Cardiac muscle cell (in vitro differentiated cells and primary cell): Measurements from ENCODE around the gene PEAK3. TPM values are rescaled to one million over a fixed set of nuclear protein-coding genes. Genes with fewer than 3 reads are reported as not detected.

Source experiments
- DNase-seq, 2 donors: peaks; one replicate each; pipeline versions ENCODE4 v3.0.0 to v3.0.0-alpha.2; 2010 to 2017; ENCODE audit warnings: low read depth in 1 of 2, low spot score in 1 of 2
- H3K27ac ChIP-seq: fragments of 200-600 bp; sonication (generic); 2 replicates; pipeline ENCODE4 v1.5.1; 2016
- H3K27me3 ChIP-seq: fragments of 200-600 bp; sonication (generic); 2 replicates; pipeline ENCODE4 v1.6.0; 2016; ENCODE audit warnings: control low read depth
- H3K36me3 ChIP-seq: fragments of 200-600 bp; sonication (generic); 2 replicates; pipeline ENCODE4 v1.5.1; 2016; ENCODE audit warnings: control low read depth
- H3K4me1 ChIP-seq: fragments of 200-600 bp; sonication (generic); 2 replicates; pipeline ENCODE4 v1.8.1; 2017; ENCODE audit warnings: low read depth, mild to moderate bottlenecking, mixed run types
- H3K4me3 ChIP-seq: fragments of 200-600 bp; sonication (generic); 2 replicates; pipeline ENCODE4 v1.5.1; 2016; ENCODE audit warnings: mild to moderate bottlenecking
- H3K9me3 ChIP-seq: fragments of 200-600 bp; sonication (generic); 2 replicates; pipeline ENCODE4 v1.5.1; 2017; ENCODE audit warnings: low read depth, mild to moderate bottlenecking, control low read depth
- polyA plus RNA-seq: library from polyadenylated mRNA; unstranded; fragments of >200 nt; fragmentation: Nextera tagmentation; extraction: Ambion mirVana; gene quantifications from 2 replicates; pipeline ENCODE4 v1.2.1, GENCODE V29; 2016
- total RNA-seq: library from RNA; depleted of rRNA; stranded (reverse); fragments of >200 nt; gene quantifications from 2 replicates; pipeline ENCODE4 v1.2.3, GENCODE V29; 2016
- TF ChIP-seq, protein P1 (sequence below): IDR thresholded peaks from 2 replicates; pipeline ENCODE4 v1.5.1; 2012; ENCODE audit warnings: low read depth, mild to moderate bottlenecking, low read length

PEAK3 gene
- total and polyA plus RNA-seq, 2 experiments from 2014 or later = 0.06 to 0.48 TPM

- TF ChIP-seq, protein P1, sequence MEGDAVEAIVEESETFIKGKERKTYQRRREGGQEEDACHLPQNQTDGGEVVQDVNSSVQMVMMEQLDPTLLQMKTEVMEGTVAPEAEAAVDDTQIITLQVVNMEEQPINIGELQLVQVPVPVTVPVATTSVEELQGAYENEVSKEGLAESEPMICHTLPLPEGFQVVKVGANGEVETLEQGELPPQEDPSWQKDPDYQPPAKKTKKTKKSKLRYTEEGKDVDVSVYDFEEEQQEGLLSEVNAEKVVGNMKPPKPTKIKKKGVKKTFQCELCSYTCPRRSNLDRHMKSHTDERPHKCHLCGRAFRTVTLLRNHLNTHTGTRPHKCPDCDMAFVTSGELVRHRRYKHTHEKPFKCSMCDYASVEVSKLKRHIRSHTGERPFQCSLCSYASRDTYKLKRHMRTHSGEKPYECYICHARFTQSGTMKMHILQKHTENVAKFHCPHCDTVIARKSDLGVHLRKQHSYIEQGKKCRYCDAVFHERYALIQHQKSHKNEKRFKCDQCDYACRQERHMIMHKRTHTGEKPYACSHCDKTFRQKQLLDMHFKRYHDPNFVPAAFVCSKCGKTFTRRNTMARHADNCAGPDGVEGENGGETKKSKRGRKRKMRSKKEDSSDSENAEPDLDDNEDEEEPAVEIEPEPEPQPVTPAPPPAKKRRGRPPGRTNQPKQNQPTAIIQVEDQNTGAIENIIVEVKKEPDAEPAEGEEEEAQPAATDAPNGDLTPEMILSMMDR = no peak
- no peak overlapping the region for H3K4me3 ChIP-seq
- H3K4me1 ChIP-seq = peaks cover 4% of the 10 kb centered on the region
- peaks cover 5% of the 10 kb centered on the region for H3K36me3 ChIP-seq
- no peaks in the 10 kb centered on the region for H3K9me3 ChIP-seq
- no peaks in the 10 kb centered on the region for H3K27me3 ChIP-seq
- DNase-seq = no peak
- no peak overlapping the region for H3K27ac ChIP-seq
Measured at GRCh38 chr19:2323707-2324106, 41.7 kb upstream of the PEAK3 start.

GRCh38 chr19:2321565-2322283, 39.7 kb upstream of the PEAK3 start:
- DNase-seq = no peak
- Histone ChIP-seq H3K4me1 (no peaks in the 10 kb centered on the region), H3K36me3 (peaks cover 5% of the 10 kb centered on the region), H3K9me3 (no peaks in the 10 kb centered on the region), H3K4me3 (no peak overlapping the region), H3K27ac (no peak overlapping the region), H3K27me3 (no peaks in the 10 kb centered on the region)
- TF ChIP-seq, protein P1 = no peak

- Histone ChIP-seq H3K4me1 (no peaks in the 10 kb centered on the region), H3K27ac (no peak overlapping the region), H3K9me3 (no peaks in the 10 kb centered on the region), H3K36me3 (peaks cover 5% of the 10 kb centered on the region), H3K27me3 (no peaks in the 10 kb centered on the region), H3K4me3 (no peak overlapping the region)
- DNase-seq = no peak
- TF ChIP-seq, protein P1 = no peak
Measured at GRCh38 chr19:2320939-2321338, 39.0 kb upstream of the PEAK3 start.

GRCh38 chr19:2320049-2320448, 38.1 kb upstream of the PEAK3 start:
- H3K36me3 ChIP-seq = peaks cover 3% of the 10 kb centered on the region
- DNase-seq = no peak
- no peaks in the 10 kb centered on the region for H3K9me3 ChIP-seq
- H3K4me3 ChIP-seq = no peak overlapping the region
- TF ChIP-seq, protein P1 = no peak
- H3K27ac ChIP-seq = no peak overlapping the region
- no peaks in the 10 kb centered on the region for H3K4me1 ChIP-seq
- H3K27me3 ChIP-seq = no peaks in the 10 kb centered on the region

DNA sequence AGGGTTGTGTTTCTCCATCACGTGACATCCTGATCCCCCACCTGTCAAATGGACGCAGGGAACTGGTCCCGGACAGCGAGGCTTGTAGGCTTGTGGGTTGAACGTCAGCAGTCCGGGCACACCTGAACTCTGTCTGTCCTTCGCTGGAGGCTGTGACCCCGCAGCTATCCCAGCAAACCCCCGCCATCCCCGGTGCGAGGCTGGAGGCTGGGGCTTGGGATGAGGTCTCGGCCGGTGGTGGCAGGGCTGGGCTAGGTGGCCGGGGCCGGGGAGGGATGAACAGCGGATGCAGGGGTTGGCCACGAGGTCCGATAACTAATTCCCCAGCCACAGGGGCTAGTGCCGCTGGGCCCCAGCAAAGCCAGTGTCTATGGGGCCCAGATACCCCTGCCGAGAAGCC, 37.6 kb upstream of the PEAK3 start:
- Histone ChIP-seq H3K4me1 (no peaks in the 10 kb centered on the region), H3K27ac (no peak overlapping the region), H3K27me3 (no peaks in the 10 kb centered on the region), H3K36me3 (peaks cover 3% of the 10 kb centered on the region), H3K4me3 (no peak overlapping the region), H3K9me3 (no peaks in the 10 kb centered on the region)
- no peak for DNase-seq
- TF ChIP-seq, protein P1 = no peak
